T-helper 2 cell treated with Interferon-gamma antibody and Interleukin-4, amounts not matched to agents 5 μg/mL and 100 μg/mL, for 36 hours (primary cell): Measurements from ENCODE around the gene UGT1A4.
"Not testable (repeated sequence)": the region's sequence is repeated elsewhere in the genome, so short reads cannot be mapped to it uniquely, and the experiment has no call there.

Source experiments
- DNase-seq: peaks from one replicate; pipeline ENCODE4 v3.0.0; 2021; ENCODE audit warnings: low spot score
- H3K27ac Mint-ChIP-seq: one replicate; pipeline ENCODE4 v1.8.0; 2021; ENCODE audit warnings: mild to moderate bottlenecking, mixed read lengths
- H3K27me3 Mint-ChIP-seq: one replicate; pipeline ENCODE4 v1.8.0; 2021; ENCODE audit warnings: low read depth, mixed read lengths
- H3K36me3 Mint-ChIP-seq: one replicate; pipeline ENCODE4 v1.8.0; 2021; ENCODE audit warnings: low read depth, mixed read lengths
- H3K4me1 Mint-ChIP-seq: one replicate; pipeline ENCODE4 v1.8.0; 2021; ENCODE audit warnings: low read depth, mixed read lengths
- H3K4me3 Mint-ChIP-seq: one replicate; pipeline ENCODE4 v1.8.0; 2022; ENCODE audit warnings: mild to moderate bottlenecking, moderate library complexity, mixed read lengths
- H3K9me3 Mint-ChIP-seq: one replicate; pipeline ENCODE4 v1.8.0; 2021; ENCODE audit warnings: mixed read lengths

Gene UGT1A4

DNA sequence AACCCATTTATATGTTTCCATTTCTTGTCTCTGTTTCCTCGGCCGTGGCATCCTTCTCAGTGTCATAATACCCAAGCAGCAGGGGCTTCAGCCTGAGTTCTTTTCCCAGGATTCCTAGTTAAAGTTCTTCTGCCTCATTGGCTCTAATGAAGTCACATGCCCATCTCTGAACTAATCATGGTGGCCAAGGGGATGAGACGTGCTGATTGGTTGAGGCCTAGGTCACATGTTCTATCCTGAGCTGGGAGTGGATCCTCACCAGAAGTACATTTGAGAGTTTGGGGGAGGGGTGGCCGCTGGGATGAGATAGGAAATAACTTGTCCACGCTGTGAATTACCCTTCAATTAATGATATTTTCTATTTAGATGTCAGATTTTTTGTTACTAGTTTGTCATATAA, 9.6 kb upstream of the UGT1A4 start:
- no peak for DNase-seq
- H3K4me3 Mint-ChIP-seq: no peak overlapping the region
- H3K4me1 Mint-ChIP-seq: peaks cover 7% of the 10 kb centered on the region
- H3K27me3 Mint-ChIP-seq: peaks cover 20% of the 10 kb centered on the region
- no peaks in the 10 kb centered on the region for H3K36me3 Mint-ChIP-seq
- no peak overlapping the region for H3K27ac Mint-ChIP-seq
- no peaks in the 10 kb centered on the region for H3K9me3 Mint-ChIP-seq

DNA sequence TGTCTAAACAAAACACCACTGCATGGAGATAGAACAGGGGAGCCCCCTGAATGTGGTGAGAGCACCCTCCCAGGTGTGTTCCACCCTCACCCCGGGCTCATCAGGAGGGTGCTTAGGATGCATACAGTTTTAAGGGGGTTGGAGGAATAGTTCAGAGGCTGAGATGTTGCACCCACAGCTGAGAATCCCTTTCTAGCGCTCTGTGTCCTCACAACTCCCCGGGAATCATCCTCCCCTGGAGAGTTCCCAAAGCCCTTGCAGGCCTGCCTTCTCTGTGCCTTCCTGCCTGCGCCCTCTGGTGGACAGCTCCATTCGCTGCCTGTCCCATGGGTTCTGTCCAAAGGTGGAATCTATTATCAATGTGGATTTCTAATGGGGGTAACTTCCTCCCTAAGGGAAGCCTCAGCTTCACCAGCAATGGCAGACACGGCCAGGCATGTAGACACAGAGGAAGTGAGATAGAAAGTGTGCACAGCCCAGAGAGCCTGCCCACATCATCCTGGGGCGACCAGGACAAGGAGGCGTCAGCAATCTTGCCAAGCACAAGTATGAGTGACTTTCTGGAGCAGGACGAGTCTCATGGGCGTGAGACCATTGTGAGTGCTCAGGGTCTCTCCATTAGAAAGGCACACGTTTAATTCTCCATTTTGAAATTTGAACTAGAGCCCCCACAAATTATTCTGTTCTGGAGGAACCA, 7.1 kb upstream of the UGT1A4 start:
- peaks cover 10% of the 10 kb centered on the region for H3K4me1 Mint-ChIP-seq
- no peak overlapping the region for H3K27ac Mint-ChIP-seq
- no peak overlapping the region for H3K4me3 Mint-ChIP-seq
- H3K9me3 Mint-ChIP-seq: no peaks in the 10 kb centered on the region
- DNase-seq: peak; percentile 33
- peaks cover 21% of the 10 kb centered on the region for H3K27me3 Mint-ChIP-seq
- H3K36me3 Mint-ChIP-seq: no peaks in the 10 kb centered on the region

GRCh38 chr2:233712611-233713261, 5.8 kb upstream of the UGT1A4 start, which contains the start of gene UGT1A5:
Gene UGT1A5, plus strand, starts transcription at chr2:233712907. Its CDS starts 85 bp downstream, at chr2:233712992.
- Mint-ChIP-seq H3K36me3 (no peaks in the 10 kb centered on the region), H3K27ac (no peak within 1 kb of the TSS), H3K4me3 (no peak within 1 kb of the TSS), H3K27me3 (peaks cover 21% of the 10 kb centered on the region), H3K4me1 (peaks cover 10% of the 10 kb centered on the region), H3K9me3 (no peaks in the 10 kb centered on the region)
- DNase-seq: no peak

GRCh38 chr2:233713262-233713615, 5.3 kb upstream of the UGT1A4 start:
- peaks cover 21% of the 10 kb centered on the region for H3K27me3 Mint-ChIP-seq

GRCh38 chr2:233714121-233714520, 4.4 kb upstream of the UGT1A4 start:
- no peak overlapping the region for H3K4me3 Mint-ChIP-seq
- peaks cover 10% of the 10 kb centered on the region for H3K4me1 Mint-ChIP-seq
- no peak overlapping the region for H3K27ac Mint-ChIP-seq
- H3K27me3 Mint-ChIP-seq: peaks cover 19% of the 10 kb centered on the region
- H3K36me3 Mint-ChIP-seq: no peaks in the 10 kb centered on the region
- DNase-seq: no peak
- no peaks in the 10 kb centered on the region for H3K9me3 Mint-ChIP-seq

More at GRCh38 chr2:233713262-233713615, 5.3 kb upstream of the UGT1A4 start:
- H3K9me3 Mint-ChIP-seq: no peaks in the 10 kb centered on the region
- DNase-seq: no peak
- no peak overlapping the region for H3K27ac Mint-ChIP-seq
- no peak overlapping the region for H3K4me3 Mint-ChIP-seq
- no peaks in the 10 kb centered on the region for H3K36me3 Mint-ChIP-seq
- peaks cover 10% of the 10 kb centered on the region for H3K4me1 Mint-ChIP-seq

DNA sequence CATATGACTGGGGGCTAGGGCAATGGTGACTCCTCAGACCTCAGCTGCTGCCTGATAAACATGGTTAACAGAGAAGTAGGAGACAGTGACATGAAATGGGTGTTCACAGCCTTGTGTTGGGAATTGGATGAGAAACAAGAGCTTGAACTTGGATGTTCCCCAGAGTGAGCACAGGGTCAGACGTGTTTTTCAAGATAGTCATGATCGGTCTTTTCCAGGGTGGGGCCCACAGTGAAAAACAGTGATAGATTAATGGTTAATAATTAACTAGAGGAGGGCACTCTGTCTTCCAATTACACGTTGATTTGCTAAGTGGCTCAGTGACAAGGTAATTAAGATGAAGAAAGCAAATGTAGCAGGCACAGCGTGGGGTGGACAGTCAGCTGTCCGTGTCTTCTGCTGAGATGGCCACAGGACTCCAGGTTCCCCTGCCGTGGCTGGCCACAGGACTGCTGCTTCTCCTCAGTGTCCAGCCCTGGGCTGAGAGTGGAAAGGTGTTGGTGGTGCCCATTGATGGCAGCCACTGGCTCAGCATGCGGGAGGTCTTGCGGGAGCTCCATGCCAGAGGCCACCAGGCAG, 10.3 kb downstream of the UGT1A4 start, which contains the start of gene UGT1A3:
TSS of gene UGT1A3 (plus strand) at position 320 of the 579 bp plus-strand sequence. CDS start at position 405, 85 bp downstream.
- Mint-ChIP-seq H3K36me3 (no peaks in the 10 kb centered on the region), H3K27ac (no peak within 1 kb of the TSS), H3K4me1 (no peaks in the 10 kb centered on the region), H3K27me3 (no peaks in the 10 kb centered on the region), H3K9me3 (no peaks in the 10 kb centered on the region), H3K4me3 (no peak within 1 kb of the TSS)
- no peak for DNase-seq

- H3K27me3 Mint-ChIP-seq, H3K4me1 Mint-ChIP-seq, H3K9me3 Mint-ChIP-seq, H3K36me3 Mint-ChIP-seq, H3K4me3 Mint-ChIP-seq, DNase-seq, H3K27ac Mint-ChIP-seq: not testable (repeated sequence)
Observed at GRCh38 chr2:233736868-233737653, 18.5 kb downstream of the UGT1A4 start.

- Mint-ChIP-seq H3K4me1 (no peaks in the 10 kb centered on the region), H3K36me3 (no peaks in the 10 kb centered on the region), H3K27me3 (no peaks in the 10 kb centered on the region), H3K9me3 (no peaks in the 10 kb centered on the region), H3K4me3 (no peak overlapping the region), H3K27ac (no peak overlapping the region)
- DNase-seq: no peak
Observed at GRCh38 chr2:233740870-233741269, 22.3 kb downstream of the UGT1A4 start.

GRCh38 chr2:233743464-233744259, 25.1 kb downstream of the UGT1A4 start:
- Mint-ChIP-seq H3K27ac (no peak overlapping the region), H3K9me3 (no peaks in the 10 kb centered on the region), H3K4me1 (no peaks in the 10 kb centered on the region), H3K4me3 (no peak overlapping the region), H3K27me3 (no peaks in the 10 kb centered on the region), H3K36me3 (no peaks in the 10 kb centered on the region)
- no peak for DNase-seq

- no peaks in the 10 kb centered on the region for H3K36me3 Mint-ChIP-seq
- H3K27me3 Mint-ChIP-seq: no peaks in the 10 kb centered on the region
- no peak overlapping the region for H3K27ac Mint-ChIP-seq
- peaks cover 8% of the 10 kb centered on the region for H3K9me3 Mint-ChIP-seq
- DNase-seq: no peak
- no peak overlapping the region for H3K4me3 Mint-ChIP-seq
- H3K4me1 Mint-ChIP-seq: no peaks in the 10 kb centered on the region
Observed at GRCh38 chr2:233745073-233745755, 26.7 kb downstream of the UGT1A4 start.

- not testable (repeated sequence) for H3K27ac Mint-ChIP-seq, H3K4me3 Mint-ChIP-seq, H3K27me3 Mint-ChIP-seq, H3K9me3 Mint-ChIP-seq, H3K4me1 Mint-ChIP-seq, H3K36me3 Mint-ChIP-seq, DNase-seq
Observed at GRCh38 chr2:233745838-233746237, 27.3 kb downstream of the UGT1A4 start.

DNA sequence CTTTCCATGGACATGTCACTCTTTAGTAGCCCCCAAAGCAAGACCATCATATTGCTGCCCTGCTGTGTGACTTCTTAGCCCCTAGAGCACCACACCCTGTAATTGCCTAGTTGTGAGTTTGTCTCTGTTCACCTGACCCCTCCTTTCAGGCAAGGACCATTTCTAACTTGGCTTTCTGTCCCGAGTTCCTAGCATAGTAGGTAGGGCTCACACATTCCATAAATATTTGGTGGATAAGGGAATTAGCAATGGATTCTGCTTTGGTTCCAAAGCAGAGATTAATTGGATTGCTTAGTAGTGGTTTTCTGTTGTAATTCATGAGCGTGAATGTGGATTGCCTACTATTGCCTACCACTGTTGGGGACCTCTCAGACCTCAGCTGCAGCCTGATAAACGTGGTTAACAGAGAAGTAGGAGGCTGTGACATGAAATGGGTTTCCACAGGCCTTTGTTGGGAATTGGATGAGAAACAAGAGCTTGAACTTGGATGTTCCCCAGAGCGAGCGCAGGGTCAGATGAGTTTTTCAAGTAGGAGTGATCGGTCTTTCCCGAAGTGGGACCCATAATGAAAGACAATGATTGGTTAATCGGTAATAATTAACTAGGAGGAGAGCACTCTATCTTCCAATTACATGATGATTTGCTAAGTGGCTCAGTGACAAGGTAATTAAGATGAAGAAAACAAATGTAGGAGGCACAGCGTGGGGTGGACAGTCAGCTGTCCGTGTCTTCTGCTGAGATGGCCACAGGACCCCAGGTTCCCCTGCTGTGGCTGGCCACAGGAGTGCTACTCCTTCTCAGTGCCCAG, 28.1 kb downstream of the UGT1A4 start:
- Mint-ChIP-seq H3K4me1 (no peaks in the 10 kb centered on the region), H3K36me3 (no peaks in the 10 kb centered on the region), H3K9me3 (peaks cover 16% of the 10 kb centered on the region), H3K27me3 (no peaks in the 10 kb centered on the region), H3K27ac (no peak overlapping the region), H3K4me3 (no peak overlapping the region)
- no peak for DNase-seq
